HepG2 (cell line): ENCODE results near the gene LAMP1.

Experiments used
- BORCS8-MEF2B ChIP-seq: sonication (generic); formaldehyde crosslinking; IDR thresholded peaks from 2 replicates; pipeline ENCODE4 v1.8.0; 2022; ENCODE audit warnings: mild to moderate bottlenecking, missing genetic modification reagents
- HNRNPLL ChIP-seq: fragments of 200-400 bp; formaldehyde crosslinking; IDR thresholded peaks from 2 replicates; pipeline ENCODE4 v1.6.1; 2017; ENCODE audit warnings: mild to moderate bottlenecking, low read depth, low read length; ENCODE audit not compliant: poor library complexity, severe bottlenecking
- KLF16 ChIP-seq, 2 experiments: sonication (generic) in 1 of 2; formaldehyde crosslinking in 1 of 2; IDR thresholded peaks; 2 replicates each; pipeline versions ENCODE4 v1.6.1 to v1.8.0; 2016 to 2023; ENCODE audit warnings: missing genetic modification reagents in 2 of 2, missing compliant biosample characterization in 1 of 2
- NR1H2 ChIP-seq: sonication (generic); formaldehyde crosslinking; IDR thresholded peaks from 2 replicates; pipeline ENCODE4 v1.8.1; 2022; ENCODE audit warnings: low read depth, missing genetic modification reagents, borderline replicate concordance
- POLR2A ChIP-seq, 2 experiments: IDR thresholded peaks; 2 replicates each; pipeline ENCODE4 v1.6.1; 2011; ENCODE audit warnings: low read depth in 2 of 2, low read length in 2 of 2, mild to moderate bottlenecking in 1 of 2, moderate library complexity in 1 of 2; ENCODE audit not compliant: insufficient read depth in 1 of 2
- ZNF17 ChIP-seq: sonication (generic); formaldehyde crosslinking; IDR thresholded peaks from 2 replicates; pipeline ENCODE4 v1.5.0; 2020; ENCODE audit warnings: mild to moderate bottlenecking, missing genetic modification reagents
- ZXDC ChIP-seq: sonication (generic); formaldehyde crosslinking; IDR thresholded peaks from 2 replicates; pipeline ENCODE4 v1.5.0; 2020; ENCODE audit warnings: mild to moderate bottlenecking, missing genetic modification reagents
- TF ChIP-seq, protein P1 (sequence below): sonication (generic); formaldehyde crosslinking; IDR thresholded peaks from 2 replicates; pipeline ENCODE4 v1.5.0; 2020; ENCODE audit warnings: mild to moderate bottlenecking, missing genetic modification reagents, moderate library complexity
- TF ChIP-seq, protein P2 (sequence below): sonication (generic); formaldehyde crosslinking; conservative IDR thresholded peaks from 2 replicates; pipeline ENCODE4 v1.4.0; 2020; ENCODE audit warnings: missing genetic modification reagents
- TF ChIP-seq, protein P3 (sequence below): sonication (generic); formaldehyde crosslinking; IDR thresholded peaks from 2 replicates; pipeline ENCODE4 v1.9.0; 2021; ENCODE audit warnings: missing genetic modification reagents, borderline replicate concordance

- TF ChIP-seq ZNF17 = no peak
- TF ChIP-seq BORCS8-MEF2B (CRISPR knock-in tag) = no peak
- TF ChIP-seq, protein P1, sequence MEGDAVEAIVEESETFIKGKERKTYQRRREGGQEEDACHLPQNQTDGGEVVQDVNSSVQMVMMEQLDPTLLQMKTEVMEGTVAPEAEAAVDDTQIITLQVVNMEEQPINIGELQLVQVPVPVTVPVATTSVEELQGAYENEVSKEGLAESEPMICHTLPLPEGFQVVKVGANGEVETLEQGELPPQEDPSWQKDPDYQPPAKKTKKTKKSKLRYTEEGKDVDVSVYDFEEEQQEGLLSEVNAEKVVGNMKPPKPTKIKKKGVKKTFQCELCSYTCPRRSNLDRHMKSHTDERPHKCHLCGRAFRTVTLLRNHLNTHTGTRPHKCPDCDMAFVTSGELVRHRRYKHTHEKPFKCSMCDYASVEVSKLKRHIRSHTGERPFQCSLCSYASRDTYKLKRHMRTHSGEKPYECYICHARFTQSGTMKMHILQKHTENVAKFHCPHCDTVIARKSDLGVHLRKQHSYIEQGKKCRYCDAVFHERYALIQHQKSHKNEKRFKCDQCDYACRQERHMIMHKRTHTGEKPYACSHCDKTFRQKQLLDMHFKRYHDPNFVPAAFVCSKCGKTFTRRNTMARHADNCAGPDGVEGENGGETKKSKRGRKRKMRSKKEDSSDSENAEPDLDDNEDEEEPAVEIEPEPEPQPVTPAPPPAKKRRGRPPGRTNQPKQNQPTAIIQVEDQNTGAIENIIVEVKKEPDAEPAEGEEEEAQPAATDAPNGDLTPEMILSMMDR (CRISPR knock-in tag) = no peak
- TF ChIP-seq NR1H2 (CRISPR knock-in tag) = no peak
- TF ChIP-seq HNRNPLL = no peak
- no peak for TF ChIP-seq KLF16 (CRISPR knock-in tag; IDR thresholded peaks at IDR 0.05)
- TF ChIP-seq POLR2A (IDR thresholded peaks at IDR 0.05; ENCODE audit: insufficient read depth in 1 of 2, low read depth in 2 of 2, low read length in 2 of 2) = 0 out of 4 replicates have a peak, but pooled peaks of 1 of the 2 experiments have one; percentile 33
- TF ChIP-seq, protein P2, sequence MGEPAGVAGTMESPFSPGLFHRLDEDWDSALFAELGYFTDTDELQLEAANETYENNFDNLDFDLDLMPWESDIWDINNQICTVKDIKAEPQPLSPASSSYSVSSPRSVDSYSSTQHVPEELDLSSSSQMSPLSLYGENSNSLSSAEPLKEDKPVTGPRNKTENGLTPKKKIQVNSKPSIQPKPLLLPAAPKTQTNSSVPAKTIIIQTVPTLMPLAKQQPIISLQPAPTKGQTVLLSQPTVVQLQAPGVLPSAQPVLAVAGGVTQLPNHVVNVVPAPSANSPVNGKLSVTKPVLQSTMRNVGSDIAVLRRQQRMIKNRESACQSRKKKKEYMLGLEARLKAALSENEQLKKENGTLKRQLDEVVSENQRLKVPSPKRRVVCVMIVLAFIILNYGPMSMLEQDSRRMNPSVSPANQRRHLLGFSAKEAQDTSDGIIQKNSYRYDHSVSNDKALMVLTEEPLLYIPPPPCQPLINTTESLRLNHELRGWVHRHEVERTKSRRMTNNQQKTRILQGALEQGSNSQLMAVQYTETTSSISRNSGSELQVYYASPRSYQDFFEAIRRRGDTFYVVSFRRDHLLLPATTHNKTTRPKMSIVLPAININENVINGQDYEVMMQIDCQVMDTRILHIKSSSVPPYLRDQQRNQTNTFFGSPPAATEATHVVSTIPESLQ (CRISPR knock-in tag) = no peak
- TF ChIP-seq ZXDC (CRISPR knock-in tag) = no peak
- TF ChIP-seq, protein P3, sequence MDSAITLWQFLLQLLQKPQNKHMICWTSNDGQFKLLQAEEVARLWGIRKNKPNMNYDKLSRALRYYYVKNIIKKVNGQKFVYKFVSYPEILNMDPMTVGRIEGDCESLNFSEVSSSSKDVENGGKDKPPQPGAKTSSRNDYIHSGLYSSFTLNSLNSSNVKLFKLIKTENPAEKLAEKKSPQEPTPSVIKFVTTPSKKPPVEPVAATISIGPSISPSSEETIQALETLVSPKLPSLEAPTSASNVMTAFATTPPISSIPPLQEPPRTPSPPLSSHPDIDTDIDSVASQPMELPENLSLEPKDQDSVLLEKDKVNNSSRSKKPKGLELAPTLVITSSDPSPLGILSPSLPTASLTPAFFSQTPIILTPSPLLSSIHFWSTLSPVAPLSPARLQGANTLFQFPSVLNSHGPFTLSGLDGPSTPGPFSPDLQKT = no peak
Observed at GRCh38 chr13:113324398-113324797, 27.4 kb downstream of the LAMP1 start.
